Measurements from ENCODE around the gene TSEN15. TPM values are rescaled to one million over a fixed set of nuclear protein-coding genes. Genes with fewer than 3 reads are reported as not detected.

The TSEN15 gene
- total RNA-seq (2014; rRNA removed; shearing (Covaris generic)), result 70.8 and 77.5 TPM in 2 replicates

DNA sequence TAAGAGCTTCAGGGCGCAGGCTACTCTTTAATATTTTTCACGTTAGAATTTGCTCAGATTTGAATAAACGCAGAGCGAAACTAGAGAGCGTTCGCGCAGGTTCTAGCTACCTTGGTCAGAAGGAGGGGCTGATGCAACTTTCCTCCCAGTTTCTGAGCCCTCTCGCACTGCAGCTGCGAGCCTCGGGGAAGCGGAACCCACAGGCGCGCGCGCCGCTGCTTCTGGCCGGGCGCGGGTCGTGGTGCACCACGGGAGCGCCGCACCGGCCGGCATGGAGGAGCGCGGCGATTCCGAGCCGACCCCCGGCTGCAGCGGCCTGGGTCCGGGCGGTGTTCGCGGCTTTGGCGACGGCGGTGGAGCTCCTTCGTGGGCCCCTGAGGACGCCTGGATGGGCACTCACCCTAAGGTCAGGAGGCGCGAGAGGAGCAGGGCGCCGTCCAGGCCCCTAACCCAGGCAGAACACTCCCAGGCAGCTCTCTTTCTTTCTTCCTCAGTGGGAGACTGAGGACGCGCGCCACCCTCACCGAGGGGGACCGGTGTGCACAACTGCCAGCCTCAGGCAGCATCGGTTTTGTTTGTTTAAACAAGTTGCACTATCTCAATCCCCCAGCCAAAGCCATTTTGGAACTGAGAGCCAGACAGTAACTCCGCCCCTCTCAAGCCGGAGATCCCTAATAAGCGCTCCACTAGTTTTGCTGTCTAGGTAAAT is at the start of gene TSEN15:
Gene TSEN15, plus strand, starts transcription at position 246 of the 709 bp plus-strand sequence. Its CDS starts 26 bp downstream, at position 272.

Other genes starting within 250 kb of the TSEN15 start
- gene RGL1, start 246.6 kb upstream of the TSEN15 start, total RNA-seq (2014; rRNA removed; shearing (Covaris generic)), result 4.8 and 5.4 TPM in 2 replicates
- 2.6 and 2.8 TPM in 2 replicates for gene COLGALT2, start 14.0 kb upstream of the TSEN15 start, total RNA-seq (2014; rRNA removed; shearing (Covaris generic))

All from A375 (cell line).